ES-I3 (cell line): Measurements from ENCODE around the gene HTR1A.

Experiments used
- H3K36me3 ChIP-seq: 2 replicates; pipeline ENCODE4 v1.6.1; 2013; ENCODE audit warnings: mild to moderate bottlenecking, low read length, control low read depth, moderate library complexity; ENCODE audit not compliant: insufficient read depth
- H3K4me1 ChIP-seq: 2 replicates; pipeline ENCODE4 v1.6.1; 2013; ENCODE audit warnings: mild to moderate bottlenecking, control low read depth, low read length; ENCODE audit not compliant: insufficient read depth
- H3K9ac ChIP-seq: 2 replicates; pipeline ENCODE4 v1.6.1; 2013; ENCODE audit warnings: low read depth, mild to moderate bottlenecking, low read length, moderate library complexity
- H3K9me3 ChIP-seq: 2 replicates; pipeline ENCODE4 v1.6.1; 2013; ENCODE audit warnings: mild to moderate bottlenecking, low read length, moderate library complexity; ENCODE audit not compliant: control insufficient read depth, insufficient read depth

Gene HTR1A

DNA sequence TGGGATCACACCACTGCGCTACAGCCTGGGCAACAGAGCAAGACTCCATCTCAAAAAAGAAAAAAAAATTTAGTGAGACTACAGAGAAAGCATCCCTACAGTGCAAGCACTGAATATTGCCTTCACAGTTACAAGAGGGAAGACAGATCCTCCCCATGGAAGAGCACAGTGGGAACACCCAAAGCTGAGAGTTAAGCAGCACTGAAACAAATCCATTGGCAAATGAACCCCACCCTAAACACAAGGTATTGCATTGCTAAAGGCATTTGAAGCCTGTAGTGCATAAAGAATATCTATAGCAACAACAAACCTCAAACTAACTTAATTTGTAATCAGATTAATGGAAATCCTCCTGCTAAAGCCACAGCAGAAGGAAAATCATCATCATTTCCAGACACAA lies 27.1 kb downstream of the HTR1A start:
- no peaks in the 10 kb centered on the region; the same call in 1 of the 2 replicates for H3K9me3 ChIP-seq
- no peak overlapping the region for H3K9ac ChIP-seq
- no peaks in the 10 kb centered on the region for H3K36me3 ChIP-seq
- H3K4me1 ChIP-seq = no peaks in the 10 kb centered on the region

DNA sequence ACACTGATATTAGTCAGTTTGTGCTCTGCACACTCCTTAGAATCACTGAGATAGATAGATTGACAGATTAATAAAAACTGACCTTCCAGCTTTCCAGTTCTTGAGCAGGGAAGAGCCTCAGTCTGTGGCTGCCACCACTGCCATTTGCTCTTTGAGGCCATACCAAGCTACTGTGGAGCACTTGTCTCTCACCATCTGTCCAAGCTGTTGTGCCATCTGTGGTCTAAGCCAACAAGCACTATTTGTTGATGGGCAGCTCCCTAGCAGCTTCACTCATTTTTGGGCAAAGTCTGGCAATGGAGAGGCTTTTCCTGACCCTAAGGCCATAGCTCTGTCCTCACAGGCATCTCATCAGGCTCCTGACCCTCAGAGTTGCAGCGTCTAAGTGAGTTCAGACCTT lies 30.4 kb downstream of the HTR1A start:
- H3K9ac ChIP-seq = no peak overlapping the region
- H3K9me3 ChIP-seq = no peaks in the 10 kb centered on the region
- H3K4me1 ChIP-seq = no peaks in the 10 kb centered on the region
- H3K36me3 ChIP-seq = no peaks in the 10 kb centered on the region

DNA sequence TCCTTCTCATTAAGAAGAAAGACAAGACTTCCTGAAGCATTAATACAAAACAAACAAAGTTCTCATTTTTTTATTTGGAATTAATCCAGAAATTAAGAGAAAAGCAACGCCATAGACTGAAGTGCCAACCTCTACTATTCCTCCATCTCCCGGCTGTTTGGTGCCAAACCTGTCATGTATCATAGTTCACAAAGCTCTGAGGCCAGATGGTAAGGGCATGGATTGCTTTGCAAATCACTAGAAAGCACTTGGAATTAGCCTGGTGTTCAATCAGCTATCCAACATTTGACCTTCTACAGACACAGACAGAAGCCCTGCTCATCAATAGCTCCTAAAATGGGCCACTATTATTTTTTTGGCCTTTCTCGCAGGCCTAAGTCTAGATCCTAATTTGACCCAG lies 33.8 kb downstream of the HTR1A start:
- no peaks in the 10 kb centered on the region for H3K36me3 ChIP-seq
- H3K9me3 ChIP-seq = no peaks in the 10 kb centered on the region
- no peak overlapping the region for H3K9ac ChIP-seq
- H3K4me1 ChIP-seq = no peaks in the 10 kb centered on the region

DNA sequence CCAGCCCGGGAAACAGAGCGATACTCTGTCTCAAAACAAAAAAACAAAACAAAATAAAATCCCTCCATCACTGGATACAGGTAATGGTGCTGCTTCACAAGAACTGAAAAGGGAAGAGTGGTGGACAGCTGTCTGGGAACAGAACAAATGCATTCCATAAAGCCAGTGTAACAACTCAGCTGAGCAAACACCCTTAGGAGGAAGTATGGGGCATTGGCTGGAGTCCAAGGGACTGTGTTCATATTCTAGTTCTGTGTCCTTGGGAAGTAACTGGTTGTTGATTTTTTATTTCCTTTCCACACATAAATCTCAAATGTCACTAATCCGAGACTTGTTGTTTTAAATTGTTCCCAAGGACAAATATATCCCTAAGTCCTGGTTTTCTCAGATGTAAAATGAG lies 38.3 kb downstream of the HTR1A start:
- H3K9me3 ChIP-seq = no peaks in the 10 kb centered on the region
- peaks cover 7% of the 10 kb centered on the region; the same call in 1 of the 2 replicates for H3K4me1 ChIP-seq
- no peaks in the 10 kb centered on the region for H3K36me3 ChIP-seq
- H3K9ac ChIP-seq = no peak overlapping the region

DNA sequence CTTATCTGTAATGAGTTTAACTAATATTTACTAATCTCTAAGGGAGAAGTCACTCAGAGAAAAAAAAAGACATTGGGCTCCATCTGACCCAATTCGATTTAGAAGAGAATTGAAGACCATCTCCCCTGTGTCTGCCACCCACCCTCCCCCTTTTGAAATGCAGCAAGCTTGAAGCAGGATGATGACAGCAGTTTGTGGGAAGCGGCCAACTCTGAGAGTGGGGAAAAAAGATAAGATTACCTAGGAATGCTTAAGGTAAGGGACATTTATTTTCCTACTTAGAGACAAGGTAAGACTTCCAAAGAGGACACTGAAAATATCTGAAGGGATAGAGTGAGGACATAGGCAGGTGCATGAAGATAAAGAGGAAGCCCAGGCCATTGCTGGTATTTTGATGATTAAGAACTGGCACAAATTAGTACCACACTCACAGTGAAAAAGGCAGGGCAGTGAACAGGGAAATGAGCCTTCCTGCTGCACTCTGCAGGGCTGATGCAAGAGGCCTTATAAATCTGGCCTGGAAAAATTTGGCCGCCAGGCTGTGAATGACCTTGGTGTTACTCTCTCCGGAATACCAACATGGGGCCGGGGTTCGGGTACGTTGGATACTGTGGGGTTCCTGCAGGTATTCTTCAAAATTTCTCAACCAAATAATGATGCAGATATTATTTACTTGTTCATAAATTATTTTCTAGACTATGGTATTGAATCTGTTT lies 42.3 kb downstream of the HTR1A start:
- Histone ChIP-seq H3K9ac (no peak overlapping the region; the same call in 1 of the 2 replicates), H3K9me3 (no peaks in the 10 kb centered on the region), H3K4me1 (peaks cover 7% of the 10 kb centered on the region; the same call in 1 of the 2 replicates), H3K36me3 (no peaks in the 10 kb centered on the region)

DNA sequence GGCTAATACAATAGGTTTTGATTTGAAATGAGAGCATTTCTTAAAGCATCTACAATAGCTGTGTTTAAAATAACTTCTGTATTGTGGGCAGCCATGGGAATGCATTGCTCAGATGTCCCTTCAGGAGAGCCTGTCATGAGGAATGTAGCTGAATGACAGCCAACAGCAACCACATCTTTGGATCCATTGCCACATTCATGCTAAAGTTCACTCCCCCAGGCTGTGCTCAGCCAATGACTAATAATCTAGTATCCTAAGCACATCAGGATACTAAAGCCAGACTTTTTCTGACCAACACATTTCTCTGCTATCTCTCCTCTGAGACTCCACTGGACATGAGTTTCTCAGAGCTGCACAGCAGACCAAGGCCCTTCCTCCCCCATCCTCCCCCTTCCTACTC lies 45.5 kb downstream of the HTR1A start:
- Histone ChIP-seq H3K9me3 (no peaks in the 10 kb centered on the region), H3K36me3 (no peaks in the 10 kb centered on the region), H3K4me1 (peaks cover 7% of the 10 kb centered on the region; the same call in 1 of the 2 replicates), H3K9ac (no peak overlapping the region)

DNA sequence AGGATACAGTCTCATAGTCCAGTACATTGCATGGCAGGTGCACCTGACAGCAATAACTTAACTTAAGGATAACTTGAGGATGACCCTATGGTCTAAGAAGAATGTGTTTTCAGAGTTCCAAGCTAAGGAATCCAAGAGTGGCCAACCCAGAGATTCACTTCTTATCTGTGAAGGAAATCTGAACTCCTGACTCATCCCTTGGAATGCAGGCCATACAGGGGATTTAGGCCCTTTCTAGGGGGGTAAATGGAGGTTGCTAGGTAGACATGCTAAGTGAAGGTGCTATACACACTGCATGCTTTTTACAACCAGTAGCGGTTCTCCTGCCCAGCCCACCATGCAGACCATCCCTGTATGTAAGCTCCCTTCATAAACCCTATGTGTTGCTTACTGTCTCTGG lies 50.4 kb downstream of the HTR1A start:
- H3K9ac ChIP-seq = no peak overlapping the region
- no peaks in the 10 kb centered on the region for H3K36me3 ChIP-seq
- no peaks in the 10 kb centered on the region for H3K4me1 ChIP-seq
- H3K9me3 ChIP-seq = no peaks in the 10 kb centered on the region
